Esophagus squamous epithelium (tissue), 4 donors: ENCODE measurements around the gene SERTAD3.

ENCODE experiments used
- POLR2A ChIP-seq, 4 donors: fragments of 450-650 bp; IDR thresholded peaks; one replicate each; pipeline ENCODE4 v1.6.1; 2017; ENCODE audit warnings: antibody characterized with exemption in 4 of 4, mild to moderate bottlenecking in 4 of 4, moderate library complexity in 3 of 4
- TF ChIP-seq, protein P1 (sequence below), 6 experiments: fragments of 450-650 bp in 4 of 6; fragments of 200-600 bp in 2 of 6; sonication (generic) in 2 of 6; IDR thresholded peaks; one replicate each; pipeline ENCODE4 v1.5.1; 2016 to 2019; ENCODE audit warnings: antibody characterized with exemption in 6 of 6, mild to moderate bottlenecking in 4 of 6, moderate library complexity in 4 of 6

DNA sequence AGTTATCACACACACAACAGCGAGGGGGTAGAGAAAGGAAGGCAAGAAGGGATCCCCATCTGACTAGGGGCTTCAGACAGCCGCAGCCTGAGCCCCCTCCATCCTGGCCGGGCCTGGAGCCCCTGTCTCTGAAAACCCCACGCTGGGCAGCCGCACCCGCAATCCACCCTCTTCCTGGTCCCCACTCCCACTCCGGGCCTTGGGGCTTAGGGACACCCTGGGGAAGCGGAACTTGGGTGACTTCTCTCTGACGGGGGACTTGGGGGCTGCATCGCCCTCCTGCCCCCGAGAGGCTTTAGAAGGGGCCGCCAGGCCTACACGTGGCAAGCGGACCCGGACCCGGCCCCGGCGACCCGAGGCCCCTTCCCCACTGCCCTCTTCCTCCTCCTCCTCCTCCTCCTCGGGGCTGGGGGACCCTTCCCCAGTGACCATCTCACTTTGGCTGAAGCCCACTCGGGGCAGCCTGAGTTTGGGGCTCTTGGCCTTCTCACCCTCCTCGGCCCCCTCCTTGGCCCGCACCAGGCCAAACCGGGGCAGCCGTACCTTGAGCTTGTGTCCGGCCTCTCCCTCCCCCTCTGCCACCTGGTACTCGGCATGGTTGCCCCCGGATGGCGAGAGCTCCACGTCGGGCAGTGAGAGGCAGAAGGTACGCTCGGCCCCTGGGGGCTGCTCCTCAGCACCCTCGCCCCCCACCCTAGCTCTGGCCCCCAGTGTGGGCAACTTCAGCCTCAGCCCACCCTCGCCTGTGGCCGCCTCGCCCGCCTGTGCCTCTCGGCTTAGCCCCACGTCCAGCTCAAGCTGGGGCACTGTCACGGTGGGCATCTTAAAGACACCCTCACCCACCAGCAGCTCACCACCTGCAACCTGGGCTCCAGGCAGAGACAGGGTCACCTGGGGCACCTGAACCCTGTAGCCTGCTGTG, 50.0 kb downstream of the SERTAD3 start:
- TF ChIP-seq POLR2A (IDR thresholded peaks at IDR 0.05) = no peak
- TF ChIP-seq, protein P1, sequence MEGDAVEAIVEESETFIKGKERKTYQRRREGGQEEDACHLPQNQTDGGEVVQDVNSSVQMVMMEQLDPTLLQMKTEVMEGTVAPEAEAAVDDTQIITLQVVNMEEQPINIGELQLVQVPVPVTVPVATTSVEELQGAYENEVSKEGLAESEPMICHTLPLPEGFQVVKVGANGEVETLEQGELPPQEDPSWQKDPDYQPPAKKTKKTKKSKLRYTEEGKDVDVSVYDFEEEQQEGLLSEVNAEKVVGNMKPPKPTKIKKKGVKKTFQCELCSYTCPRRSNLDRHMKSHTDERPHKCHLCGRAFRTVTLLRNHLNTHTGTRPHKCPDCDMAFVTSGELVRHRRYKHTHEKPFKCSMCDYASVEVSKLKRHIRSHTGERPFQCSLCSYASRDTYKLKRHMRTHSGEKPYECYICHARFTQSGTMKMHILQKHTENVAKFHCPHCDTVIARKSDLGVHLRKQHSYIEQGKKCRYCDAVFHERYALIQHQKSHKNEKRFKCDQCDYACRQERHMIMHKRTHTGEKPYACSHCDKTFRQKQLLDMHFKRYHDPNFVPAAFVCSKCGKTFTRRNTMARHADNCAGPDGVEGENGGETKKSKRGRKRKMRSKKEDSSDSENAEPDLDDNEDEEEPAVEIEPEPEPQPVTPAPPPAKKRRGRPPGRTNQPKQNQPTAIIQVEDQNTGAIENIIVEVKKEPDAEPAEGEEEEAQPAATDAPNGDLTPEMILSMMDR (IDR thresholded peaks at IDR 0.05) = no peak
